GM18868 (cell line): ENCODE data around the gene ADIRF.
"Not testable (repeated sequence)": the region's sequence is repeated elsewhere in the genome, so short reads cannot be mapped to it uniquely, and the experiment has no call there.

Experiments
- ATAC-seq: cut with Tn5 transposase; IDR thresholded peaks from one replicate; pipeline ENCODE4 v1.9.1; 2021; ENCODE audit warnings: mild to moderate bottlenecking, moderate library complexity; ENCODE audit not compliant: unreplicated experiment

The ADIRF gene

DNA sequence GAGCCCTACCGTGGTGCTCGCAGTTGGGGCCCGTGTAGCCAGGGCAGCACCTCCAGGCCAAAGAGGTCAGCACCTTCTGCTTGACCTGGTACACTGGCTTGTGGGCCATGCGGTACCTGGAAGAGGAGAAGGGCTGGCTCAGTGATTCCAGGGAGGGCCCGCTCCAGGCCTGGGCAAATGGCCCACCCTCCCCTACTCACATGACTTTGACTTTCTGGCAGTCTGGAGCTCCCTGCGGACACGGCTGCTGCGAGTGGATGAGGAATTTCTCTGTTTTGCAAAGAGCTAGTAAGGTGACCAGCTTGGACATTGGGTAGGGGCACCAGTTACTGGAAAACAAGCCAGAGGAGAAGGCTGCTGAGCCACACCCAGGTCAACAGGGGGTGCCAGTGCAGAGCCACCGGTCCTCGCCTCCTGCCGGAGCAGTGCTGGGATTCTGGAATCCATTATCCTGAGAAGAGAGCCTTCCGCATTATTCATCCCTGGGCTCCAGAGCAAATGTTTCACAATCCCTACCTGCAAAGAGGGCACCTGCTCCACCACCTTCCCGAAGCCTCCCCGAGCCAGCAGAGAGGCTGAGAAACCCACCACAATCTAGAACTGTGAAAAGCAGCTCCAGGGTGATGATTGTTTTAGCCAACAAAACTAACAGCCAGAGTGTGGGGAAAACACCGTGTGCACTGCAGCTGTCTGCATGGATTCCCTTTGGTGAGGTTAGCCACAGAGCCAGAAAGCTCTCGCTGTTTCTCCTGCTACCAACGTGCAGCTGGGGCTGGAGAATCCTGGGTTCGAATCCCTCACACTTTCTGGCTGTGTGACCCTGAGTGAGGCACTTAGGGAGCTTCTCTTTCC lies 22.7 kb upstream of the ADIRF start:
- ATAC-seq, result no peak

DNA sequence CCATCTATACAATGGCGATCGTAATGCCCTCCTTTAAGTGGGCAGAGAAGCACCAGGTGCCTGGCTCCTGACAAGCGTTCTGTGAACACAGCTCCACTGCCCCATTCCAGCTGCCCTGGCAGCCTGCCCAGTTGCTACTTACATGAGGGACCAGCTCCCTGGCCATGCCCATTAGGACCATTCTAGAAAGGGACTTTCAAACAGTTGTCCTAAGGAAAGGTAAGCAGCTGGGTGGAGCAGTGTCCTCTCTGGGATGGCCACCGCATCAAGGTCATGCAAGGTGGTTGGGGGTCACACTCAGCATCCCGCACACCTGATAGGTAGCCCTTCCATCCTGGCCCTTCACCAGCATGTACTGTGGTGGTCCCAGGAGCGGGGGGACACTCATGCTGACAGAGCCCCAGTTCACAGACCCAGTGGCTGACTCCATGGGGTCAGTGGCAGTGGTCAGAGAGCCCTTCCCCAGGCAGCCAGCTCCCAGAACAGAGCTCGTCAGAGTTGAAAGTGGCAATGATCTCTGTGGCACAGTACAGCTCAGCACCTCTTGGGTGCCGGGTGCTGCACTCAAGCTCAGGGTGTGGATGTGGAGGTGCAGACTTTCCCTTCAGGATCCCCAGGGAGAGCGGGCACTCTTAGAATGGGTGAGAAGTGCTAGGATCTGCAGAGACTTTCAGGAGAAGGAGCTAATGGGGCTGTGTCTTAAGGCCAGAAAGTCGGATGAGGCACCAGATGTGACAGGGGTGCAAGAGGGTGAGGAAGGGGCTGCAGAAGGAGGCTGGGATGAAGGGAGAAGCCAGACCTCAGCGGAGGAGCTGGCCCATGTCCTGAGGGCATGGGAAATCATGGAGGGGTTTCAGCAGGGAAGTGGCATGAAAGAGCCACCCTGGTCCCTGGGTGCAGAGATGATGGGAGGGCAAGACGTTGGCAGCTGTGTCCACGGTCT lies 21.8 kb upstream of the ADIRF start:
- ATAC-seq, result no peak

DNA sequence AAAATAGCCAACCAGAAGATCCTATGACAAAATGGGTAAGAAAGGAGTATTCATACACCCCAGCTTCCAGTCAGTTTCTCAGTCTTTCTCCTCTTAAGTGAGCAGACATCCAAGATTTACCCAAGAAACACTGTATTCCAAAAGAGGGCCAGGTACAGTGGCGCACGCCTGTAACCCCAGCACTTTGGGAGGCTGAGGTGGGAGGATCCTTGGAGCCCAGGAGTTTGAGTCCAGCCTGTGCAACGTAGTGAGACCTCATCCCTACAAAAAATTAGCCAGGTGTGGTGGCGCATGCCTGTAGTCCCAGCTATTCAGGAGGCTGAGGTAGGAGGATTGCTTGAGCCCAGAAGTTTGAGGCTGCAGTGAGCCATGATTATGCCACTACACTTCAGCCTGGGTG lies 20.5 kb upstream of the ADIRF start:
- ATAC-seq, result not testable (repeated sequence)

DNA sequence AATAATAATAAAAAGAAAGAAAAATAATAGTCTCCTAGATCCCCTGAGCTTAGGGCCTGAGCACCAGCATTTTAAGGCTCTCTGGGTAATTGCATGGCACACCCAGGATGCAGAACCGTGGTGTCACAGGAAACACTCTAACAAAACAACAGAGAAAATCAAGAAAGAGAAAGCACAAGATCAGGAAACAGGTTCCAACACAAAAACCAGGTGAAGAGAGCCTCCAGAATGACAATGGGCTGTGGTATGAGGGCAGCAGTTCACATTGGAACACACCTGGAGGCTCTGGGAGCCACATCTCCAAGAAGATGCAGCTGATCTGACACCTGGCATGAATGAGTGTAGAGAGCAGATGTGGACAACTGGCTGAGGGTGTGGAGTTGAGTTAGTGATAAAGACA lies 17.9 kb upstream of the ADIRF start:
- no peak for ATAC-seq

DNA sequence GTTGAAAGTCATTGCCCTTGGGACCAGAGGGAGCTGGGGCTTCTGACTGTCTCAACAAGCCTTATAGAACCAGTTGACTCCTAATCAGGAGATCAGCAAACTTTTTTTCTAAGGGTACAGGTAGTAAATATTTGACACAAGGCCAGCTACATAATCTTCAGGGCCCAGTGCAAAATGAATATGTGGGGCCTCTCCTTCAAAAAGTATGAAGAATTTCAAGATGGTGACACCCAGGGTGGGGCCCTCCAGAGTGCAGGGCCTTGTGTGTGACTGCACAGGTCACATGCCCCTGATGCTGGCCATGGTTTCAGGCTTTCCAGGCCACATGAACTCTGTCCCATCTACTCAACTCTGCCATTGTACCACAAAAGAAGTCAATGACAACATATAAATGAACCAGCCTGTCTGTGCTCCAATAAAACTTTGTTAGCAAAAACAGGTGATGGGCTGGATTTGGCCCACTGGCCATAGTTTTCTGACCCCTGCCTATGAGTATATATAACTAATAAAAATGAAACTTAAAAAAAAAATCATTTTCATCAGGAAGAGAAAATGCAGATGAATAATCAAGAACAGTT lies 17.0 kb upstream of the ADIRF start:
- no peak for ATAC-seq

DNA sequence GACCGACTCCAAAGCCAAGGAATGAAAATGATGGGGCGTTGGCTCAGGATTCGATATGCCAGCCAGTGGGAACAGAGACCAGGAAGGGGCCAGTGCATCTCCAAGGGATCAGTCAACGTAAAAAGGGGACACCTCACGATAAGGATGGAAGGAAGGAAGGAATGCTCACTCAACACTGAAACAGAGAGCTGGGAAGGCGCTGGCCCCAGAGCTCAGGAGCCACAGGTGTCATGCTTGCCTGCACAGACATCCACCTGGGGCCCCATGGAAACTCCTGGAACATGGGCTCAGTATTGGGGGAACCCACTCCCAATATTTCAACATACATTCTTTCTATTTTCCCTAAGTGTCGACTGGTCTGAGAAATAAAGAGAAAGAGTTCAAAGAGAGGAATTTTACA lies 16.2 kb upstream of the ADIRF start:
- ATAC-seq, result no peak

DNA sequence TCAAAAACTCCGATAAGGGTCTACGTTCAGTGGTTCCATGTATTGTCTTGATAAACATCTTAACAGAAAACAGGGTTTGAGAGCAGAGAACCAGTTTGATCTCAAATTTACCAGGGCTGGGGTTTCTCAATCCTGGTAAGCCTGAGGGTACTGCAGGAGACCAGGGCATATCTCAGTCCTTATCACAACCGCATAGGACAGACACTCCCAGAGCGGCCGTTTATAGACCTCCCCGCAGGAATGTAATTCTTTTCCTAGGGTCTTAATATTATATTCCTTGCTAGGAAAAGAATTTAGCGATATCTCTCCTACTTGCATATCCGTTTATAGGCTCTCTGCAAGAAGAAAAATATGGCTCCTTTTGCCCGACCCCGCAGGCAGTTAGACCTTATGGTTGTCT lies 15.6 kb upstream of the ADIRF start:
- not testable (repeated sequence) for ATAC-seq

DNA sequence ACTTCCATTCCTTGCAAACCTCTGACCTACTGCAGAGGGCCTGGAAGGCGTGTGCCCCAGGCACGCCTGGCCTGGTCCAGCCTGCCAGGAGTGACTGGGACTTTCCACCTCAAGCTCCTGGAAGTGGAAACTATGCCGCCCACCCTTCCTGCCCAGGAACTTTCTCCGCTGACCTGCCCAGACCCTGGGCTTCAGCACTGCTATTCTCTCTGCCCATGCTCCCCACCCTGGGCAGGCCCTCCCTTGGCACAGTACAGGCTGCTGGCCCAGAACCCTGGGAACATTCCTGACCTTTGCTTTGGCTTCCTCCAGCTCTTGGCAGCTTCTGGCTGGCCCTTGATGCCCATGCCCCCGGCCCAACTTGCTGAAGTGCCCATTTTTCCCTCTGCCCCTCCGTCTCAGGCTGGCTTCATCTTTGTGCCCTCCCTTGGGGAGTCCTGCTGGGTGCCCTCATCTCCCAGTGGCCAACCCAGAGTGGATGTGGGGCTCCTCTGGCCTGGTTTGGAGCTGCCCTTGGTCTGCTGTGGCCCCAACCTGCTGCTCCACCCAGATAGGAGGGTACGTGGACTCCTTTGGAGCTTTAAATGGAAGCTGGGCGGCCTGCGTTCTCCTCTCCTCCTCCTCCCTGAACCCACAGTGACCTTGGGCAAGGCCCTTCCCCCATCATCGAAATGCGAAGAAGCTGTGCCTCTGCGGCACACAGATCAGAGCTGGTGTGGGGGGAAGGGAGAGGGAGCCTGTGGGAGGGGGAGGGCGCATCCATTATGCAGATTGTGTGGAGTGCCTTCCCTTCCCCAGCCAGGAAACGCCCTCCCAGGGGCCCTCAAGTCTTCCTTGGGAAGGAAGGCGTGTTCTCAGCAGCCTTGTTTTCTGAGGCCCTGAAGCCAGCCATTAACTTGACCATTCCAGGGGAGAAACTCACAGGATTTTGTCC lies 14.3 kb upstream of the ADIRF start:
- ATAC-seq, result no peak

DNA sequence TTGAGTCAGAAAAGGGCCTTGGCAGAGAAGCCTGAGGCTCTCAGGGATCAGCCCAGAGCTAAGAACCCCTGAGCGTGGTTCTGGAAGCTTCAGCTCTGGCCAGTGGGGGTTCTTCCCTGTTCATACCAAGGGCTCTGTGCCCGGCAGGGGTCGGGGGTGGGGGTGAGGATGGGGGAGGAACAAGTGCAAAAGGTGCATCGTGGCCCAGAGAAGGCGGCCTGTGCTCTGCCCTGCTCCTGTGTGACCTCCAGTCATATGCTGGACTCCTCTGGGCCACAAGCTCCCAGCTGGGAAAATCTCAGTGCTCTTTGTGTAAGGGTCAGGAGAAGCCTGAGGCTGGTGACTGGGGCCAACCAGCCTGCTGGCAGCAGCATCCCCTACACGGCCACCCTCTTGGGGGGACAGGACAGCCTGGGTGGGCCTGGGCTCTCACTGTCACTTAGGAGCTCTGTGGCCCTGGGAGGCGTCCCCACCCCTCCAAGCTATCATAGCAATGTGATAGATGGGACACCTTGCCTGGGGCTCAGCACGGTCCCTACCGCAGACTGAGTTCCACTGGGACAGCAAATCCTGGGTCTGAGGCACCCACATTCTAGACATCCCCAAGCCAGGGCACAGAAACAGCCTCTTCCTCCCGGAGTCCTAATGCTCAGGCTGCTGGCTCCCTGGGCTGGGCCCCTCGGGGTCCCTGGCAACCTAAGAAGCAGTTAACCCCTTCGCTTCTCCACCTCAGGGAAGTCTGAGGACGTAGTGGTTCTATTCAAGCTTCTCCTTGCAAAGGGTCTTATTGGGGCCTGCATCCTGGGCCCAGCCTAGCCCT lies 13.4 kb upstream of the ADIRF start:
- no peak for ATAC-seq

DNA sequence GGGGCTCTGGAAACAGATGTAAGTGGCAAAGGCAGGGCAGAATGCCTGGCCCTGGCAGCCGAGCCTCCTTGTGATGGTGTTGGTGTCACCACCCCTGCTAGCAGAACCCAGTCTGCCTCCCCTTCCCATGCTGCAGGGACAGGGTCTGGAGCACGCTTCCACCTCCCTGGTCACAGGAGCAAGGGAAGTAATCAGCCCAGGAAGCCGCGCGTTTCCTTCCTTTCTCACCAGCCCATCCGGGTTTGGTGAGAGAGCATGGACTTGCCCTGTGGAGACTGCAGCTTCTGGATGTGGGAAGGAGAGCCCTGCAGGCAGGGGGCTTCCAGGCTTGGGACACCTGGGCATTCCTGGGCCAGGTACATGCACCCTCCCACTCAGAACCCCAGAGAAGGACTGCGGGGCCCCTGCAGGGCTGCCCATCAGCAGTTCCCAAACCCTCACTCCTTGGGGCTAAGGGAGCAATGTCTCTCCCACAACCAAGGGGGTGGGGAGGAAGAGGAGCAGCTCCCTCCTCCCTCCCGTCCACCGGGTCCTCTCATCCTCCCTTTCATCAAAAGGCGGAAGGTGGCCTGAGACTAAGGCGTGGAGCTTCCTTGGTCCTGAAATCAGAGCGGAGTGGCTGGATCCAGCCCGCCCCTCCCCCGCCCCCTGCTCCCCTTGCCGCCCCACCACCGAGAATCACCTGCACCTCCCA lies 12.6 kb upstream of the ADIRF start:
- no peak for ATAC-seq

DNA sequence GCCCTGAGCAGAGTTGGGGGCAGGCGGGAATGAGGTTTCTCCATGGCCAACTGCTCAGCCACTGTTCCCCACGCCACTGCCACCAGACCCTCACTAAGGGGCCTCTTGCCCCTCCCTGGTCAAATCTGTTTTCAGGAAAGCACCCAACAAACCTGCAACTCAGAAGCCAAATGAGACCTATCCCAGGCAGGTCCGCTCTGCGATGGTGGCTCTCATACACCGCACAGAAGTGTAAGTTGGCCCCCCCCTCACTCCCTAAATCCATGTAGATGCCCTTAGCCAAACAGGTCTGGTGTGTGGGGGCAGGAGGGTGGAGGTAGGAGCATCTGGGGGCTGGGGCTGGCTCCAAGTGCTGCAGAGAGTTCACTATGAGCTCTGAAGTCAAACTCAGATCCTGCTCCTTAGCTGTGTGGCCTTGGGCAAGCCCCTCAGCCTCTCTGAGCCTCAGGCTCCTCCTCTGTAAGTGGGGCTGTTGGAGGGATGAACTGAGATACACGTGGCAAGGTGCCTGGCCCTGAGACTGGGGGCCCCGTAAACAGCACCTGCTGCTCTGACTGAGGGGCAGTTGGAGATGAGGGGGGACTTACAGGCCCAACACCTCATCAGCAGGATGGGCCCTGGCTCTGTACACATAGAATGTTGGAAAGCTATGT lies 12.0 kb upstream of the ADIRF start:
- ATAC-seq, result no peak

DNA sequence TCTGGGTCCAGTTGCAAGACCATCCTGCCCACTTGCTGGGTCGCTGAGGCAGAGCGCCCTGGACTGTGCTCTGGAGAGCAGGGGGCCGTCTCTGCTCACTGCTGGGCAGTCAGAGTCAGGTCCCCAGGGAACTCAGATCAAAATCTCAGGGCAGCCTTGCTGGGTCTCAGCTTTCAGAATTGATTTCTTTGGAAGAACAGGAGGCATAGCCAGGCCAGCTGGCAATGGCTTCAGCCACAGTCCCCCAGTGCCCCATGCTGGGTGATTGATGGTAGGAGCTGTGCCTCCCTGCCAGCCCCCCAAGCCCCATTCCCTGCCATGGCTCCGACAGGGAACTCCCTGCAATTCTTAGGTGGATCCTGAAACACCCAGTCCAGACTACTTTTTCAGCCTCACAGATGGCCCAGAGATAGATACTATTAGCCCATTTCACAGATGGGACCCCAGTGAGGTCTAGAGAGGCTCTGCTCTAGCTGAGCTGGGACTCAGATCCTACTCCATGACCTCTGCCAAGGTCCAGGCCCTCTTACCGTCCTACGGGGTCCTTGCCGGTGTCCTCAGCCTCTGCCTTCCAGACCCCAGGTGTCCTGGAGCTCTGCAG lies 11.3 kb upstream of the ADIRF start:
- ATAC-seq, result no peak

DNA sequence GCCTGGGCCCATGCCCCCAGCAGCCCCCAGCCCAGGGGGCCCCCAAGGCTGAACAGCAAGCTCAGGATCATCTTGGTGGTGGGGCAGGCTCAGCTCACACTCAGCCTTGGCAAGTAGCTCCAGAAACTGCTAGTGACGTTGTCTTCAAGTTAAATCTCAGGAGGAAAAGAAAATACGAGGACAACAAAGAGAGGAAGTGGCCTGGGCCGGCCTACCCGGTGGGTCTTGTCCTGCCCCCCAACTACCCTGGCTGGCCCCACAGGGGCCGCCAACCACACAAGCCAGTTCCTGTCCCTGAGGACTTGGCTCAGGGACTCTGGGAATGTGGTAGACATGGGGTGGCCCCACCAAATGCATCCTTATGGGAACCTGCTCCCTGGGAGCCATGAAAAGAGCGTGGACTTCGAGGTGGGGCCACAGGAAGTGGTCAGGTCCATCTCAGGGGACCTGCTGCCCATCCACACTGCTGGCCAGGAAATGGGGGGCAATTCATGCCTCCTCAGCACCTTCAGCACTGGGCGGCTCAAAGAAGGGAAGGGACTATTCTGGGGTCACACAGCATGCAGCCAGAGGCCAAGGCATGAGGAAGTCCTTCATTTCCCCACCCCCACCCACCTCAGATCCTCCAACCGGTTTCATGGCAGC lies 10.7 kb upstream of the ADIRF start, which contains the start of gene MMRN2:
Gene MMRN2, minus strand, starts transcription at position 145 of the 645 bp plus-strand sequence. Its CDS starts 74 bp downstream, at position 71.
- ATAC-seq, result no peak

DNA sequence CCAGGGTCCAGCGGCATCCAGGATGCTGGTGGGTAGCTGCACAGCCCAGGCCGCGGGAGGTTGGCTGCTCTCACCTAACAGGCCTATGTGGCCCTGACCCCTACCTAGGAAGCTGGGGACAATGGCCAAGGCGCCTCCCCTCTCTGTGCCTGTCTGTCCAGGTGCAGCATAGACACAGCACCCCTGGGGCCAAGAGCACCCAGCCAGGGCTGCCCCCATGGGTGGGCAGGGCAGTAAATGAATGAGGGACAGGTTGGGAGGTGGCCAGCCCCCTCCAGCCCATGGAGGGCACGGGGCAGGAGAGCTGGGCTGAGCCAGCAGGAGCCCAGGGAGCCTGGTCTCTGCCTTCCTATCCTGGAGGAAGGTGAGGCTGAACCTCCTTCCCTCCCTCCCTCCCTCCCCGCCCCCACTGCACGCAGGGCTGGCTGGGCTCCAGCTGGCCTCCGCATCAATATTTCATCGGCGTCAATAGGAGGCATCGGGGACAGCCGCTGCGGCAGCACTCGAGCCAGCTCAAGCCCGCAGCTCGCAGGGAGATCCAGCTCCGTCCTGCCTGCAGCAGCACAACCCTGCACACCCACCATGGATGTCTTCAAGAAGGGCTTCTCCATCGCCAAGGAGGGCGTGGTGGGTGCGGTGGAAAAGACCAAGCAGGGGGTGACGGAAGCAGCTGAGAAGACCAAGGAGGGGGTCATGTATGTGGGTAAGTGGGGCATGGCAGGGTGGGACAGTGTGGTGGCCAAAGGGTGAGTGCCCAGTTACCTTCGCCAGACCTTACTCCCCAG lies 10.0 kb upstream of the ADIRF start, which contains the start of gene SNCG:
Gene SNCG, plus strand, starts transcription at position 484 of the 785 bp plus-strand sequence. Its CDS starts 99 bp downstream, at position 583.
- ATAC-seq, result no peak

DNA sequence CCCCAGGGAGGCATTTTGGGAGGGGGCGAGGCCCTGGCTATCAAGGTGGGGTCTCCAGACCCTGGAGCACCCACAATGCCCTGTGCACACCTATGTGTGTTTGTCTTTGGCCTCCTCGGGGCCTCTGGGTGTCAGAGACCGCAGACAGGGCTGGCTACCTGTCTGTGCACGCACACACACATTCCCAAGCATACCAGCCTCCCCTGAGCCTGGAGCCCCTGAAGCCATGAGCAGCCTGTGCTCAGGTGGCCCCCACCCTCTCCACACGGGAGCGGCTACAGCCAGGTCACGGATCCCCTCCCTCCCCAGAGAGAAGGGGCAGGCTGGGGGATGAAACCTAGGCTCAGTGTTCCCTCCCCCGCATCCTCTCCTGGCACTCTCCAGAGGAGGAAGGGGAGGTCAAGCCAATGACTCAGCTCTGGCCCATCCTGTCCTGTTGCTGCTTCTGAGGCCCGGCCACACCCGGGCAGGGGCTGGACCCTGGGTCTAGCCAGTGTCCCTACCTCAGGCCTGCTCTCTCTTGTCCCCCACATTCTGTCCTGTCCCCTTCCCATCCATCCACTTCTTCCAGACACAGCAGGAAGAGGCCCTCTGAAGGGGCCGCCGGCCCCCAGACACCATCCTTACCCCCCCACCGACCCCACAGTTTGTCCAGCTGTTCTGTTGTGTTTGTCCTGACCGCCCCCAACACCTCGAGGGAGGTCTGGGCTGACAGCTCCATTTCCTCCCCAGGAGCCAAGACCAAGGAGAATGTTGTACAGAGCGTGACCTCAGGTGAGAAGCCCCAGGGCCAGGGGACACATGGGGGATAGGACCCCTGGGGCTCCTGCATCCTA lies 9.2 kb upstream of the ADIRF start:
- ATAC-seq, result no peak

DNA sequence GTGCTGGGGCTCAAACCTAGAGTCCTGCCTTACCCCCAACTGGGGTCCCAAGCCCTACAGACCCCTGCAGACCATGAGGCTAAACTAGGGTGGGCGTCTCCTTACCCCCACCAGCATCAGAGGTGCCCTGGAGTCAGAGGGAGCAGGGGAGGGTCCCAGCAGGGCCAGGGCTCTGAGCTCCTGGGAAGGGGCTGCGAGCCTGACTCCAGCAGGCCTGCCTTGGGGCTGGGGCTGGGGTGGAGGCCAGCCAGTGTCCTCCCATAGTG lies 8.6 kb upstream of the ADIRF start:
- no peak for ATAC-seq
